ENCODE results near the gene TMEM204.

Gene TMEM204

DNA sequence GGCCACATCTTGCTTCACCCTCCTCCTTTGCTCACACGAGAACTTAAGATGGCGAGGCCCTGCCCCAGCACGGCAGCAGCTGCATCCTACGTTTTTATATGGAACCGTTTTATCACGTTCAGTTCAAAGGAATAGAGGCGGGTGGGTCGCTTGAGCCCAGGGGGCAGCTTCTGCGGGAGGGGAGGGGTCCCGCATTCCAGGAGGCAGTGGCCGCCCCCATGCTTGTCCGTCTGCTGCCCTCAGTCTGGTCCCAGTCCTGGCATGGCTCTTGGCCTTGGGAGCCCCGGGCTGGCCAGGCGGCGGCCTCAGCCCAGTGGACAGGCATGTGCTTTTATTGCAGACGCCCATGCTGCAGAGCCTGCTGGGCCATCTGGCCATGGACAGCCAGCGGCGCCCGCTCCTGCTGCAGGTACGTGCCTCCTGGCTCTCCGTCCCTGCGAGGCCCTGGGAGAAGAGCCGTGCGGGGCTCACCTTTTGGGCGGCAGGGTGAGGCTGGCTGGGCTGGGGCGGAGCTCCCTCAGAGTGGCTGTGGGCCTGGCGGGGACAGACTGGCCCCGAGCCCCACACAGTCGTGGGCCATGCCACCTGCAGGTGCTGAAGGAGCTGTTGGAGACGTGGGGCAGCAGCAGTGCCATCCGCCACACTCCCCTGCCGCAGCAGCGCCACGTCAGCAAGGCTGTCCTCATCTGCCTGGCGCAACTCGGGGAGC lies 33.6 kb upstream of the TMEM204 start:
- DNase-seq = no peak

DNA sequence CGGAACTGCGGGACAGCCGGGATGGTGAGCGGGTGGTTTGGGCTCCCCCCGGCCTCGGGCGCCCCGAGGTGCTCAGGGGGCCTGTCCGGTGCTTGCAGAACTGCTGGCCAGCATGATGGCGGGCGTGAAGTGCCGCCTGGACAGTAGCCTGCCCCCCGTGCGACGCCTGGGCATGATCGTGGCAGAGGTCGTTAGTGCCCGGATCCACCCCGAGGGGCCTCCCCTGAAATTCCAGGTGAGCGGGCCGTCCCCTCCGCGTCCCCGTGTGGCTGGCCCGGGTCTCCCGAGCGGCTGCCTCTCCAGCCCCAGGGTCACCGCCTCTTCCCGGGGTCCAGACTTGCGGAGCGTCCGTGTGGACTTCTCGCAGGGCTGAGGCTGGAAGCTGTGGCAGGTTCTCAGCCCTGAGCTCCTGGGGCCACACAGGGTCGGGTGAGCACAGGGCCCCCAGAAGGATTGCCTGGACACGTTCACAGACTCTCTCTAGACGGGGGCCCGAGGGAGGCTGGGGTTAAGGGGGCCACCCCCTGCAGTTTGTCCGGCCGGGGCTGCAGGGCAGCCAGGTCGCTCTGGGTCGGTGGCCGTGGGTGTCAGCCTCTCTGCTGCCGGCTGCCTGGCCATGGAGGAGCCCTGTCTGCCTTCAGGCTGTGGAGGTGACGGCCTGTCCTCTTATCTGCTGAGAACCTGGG lies 32.9 kb upstream of the TMEM204 start:
- DNase-seq = no peak

DNA sequence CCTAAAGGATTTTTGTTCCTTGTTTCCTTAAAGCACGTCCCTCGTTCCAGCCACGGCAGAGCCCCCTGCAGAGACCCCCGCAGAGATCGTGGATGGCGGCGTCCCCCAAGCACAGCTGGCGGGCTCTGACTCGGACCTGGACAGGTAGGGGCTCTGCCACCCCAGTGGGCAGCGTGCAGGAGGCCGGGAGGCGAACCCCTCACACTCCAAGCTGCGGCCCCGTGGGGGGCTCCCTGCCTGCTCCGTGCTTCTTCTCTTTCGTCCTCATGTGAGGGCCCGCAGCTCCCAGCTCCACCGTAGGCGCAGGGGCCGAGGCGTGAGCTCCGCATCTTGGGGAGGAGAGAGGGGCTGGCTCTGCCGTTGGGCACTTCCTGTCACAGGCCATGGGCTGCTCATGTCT lies 31.8 kb upstream of the TMEM204 start:
- no peak for DNase-seq

DNA sequence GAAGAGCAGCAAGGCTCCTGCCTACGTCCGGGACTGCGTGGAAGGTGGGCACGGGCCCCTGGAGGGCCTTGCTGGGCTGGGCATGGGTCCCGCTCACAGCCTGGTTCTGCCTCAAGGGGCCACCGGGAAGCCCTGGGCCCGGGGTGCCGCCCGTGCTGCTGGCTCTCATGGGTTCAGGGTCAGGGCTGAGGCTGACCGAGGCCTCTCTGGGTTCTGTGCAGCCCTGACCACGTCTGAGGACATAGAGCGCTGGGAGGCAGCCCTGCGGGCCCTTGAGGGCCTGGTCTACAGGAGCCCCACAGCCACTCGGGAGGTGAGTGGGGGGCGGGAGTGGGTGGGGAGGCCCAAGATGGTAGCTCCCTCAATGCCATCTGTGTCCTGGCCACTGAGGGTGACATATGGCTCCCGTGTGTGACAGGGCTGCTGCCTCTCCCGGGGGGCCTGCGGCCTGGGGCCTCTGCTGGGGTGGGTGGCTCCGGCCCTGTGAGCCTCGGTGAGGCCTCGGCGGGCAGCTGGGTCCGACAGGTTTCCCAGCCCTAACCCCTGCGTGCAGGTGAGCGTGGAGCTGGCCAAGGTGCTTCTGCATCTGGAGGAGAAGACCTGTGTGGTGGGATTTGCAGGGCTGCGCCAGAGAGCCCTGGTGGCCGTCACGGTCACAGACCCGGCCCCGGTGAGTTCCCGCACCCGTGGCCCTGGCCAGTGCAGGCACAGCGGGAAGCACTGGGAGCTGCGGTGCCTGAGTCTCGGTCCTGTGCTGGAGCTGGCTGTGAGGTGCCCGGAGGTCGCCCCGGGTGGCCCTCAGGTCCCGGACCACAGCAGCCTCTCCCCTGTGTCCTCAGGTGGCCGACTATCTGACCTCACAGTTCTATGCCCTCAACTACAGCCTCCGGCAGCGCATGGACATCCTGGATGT lies 31.1 kb upstream of the TMEM204 start:
- DNase-seq = no peak

DNA sequence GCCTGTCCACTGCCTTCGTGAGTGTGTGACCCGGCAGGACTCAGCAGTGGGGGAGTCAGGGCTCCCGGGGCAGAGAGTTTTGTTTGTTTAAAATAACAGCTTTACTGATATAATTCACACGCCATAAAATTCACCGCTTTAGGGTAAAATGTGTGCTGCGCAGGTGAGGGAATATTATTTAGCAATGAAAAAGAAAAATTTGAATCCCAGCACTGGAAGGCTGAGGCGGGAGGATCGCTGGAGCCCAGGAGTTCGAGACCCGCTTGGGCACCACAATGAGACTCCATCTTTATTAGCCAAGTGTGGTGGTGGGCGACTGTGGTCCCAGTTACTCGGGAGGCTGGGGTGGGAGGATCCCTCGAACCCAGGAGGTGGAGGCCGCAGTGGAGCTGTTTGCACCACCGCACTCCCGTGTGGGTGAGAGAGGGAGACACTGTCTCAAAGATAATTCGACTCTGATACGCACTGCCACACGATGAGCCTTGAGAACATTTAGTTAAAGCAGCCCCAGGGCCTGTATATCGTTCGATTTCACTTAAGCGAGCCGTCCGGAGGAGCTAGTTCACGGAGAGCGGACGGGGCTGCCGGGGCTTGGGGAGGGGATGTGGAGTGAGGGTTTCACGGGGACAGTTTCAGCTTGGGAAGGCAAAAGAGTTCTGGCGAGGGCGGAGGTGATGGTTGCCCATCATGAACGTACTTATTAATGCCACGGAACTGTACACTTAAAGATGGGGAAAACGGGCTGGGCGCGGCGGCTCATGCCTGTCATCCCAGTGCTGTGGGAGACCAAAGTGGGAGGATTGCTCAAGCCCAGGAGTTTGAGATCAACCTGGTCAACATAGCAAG lies 30.1 kb upstream of the TMEM204 start:
- no peak for DNase-seq

DNA sequence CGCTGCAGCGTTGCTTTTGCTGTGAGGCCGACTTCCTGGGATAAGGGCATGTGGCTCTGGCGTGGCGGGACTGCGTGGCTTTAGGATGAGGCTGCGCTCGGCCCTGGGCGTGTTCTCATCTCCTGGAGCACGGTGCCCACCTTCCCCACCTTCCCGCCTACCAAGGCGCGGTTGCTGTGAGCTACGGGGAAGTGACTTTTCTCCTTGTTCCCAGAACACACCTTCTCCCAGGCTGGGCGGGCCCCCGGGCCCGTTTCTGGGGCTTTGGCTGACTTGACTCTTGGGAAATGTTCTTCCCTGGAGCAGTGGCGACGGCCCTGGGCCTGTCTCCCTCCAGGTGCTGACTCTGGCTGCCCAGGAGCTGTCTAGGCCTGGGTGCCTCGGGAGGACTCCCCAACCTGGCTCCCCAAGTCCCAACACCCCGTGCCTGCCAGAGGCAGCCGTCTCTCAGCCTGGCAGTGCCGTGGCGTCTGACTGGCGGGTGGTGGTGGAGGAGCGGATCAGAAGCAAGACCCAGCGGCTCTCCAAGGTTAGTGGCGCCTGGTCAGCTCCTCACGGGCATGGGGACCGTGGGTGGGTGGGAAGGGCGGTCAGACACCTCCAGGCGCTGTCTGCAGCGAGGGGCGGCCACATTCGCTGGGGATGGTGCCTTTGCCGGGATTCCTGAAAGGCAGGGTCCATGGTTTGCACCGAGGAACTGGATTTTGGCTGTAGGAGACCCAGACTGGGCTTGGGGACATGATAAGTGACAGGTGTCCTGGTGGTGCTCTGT lies 28.2 kb upstream of the TMEM204 start:
- no peak for DNase-seq

DNA sequence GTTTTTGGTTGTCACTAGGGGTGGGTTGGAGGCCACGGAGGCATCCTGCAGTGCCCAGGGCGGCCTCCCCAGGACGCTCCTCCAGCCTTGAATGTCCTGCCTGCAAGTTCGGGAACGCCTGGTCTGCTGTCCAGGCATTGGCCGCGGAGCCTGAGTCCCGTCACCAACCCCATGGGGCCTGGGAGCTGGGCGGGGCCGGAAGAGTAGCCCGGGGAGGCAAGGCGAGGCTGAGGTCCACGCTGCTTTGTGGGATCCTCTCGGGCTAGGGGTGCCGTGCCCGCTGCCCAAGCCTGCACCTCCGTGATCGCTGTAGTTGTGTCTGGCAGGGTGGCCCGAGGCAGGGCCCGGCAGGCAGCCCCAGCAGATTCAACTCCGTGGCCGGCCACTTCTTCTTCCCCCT lies 27.6 kb upstream of the TMEM204 start:
- DNase-seq = no peak

DNA sequence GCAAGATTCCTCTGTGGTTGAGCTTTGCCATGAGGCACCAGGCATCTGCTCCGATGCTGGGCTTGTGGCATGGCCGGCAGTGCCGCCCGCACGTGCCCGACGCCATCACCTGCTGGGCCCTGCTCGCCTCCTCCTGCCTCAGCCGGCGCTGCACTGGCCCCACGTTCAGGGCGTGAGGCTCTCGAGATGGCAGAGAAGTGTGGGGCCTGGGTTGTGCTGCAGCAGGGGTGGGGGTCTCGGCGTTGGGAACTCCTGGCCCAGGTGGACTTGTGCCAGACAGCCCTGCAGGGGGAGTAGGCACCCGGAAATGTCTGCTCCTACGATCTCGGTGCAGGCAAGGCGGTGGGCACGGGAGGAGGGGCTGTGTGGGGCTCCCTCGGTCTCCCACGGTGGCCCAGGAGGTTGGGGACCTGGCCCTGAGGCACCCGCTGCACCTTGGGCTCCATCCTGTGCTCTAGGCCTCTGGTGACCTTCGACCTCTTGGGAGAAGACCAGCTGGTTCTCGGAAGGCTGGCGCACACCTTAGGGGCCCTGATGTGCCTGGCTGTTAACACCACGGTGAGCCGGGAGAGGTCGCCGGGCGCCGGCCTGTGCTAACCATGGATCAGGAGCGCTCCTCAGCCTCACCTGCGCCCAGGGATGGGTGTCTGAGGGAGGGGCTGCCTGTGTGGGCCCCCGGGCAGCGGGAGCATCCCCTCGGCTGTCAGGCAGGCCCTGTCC lies 26.8 kb upstream of the TMEM204 start:
- no peak for DNase-seq

DNA sequence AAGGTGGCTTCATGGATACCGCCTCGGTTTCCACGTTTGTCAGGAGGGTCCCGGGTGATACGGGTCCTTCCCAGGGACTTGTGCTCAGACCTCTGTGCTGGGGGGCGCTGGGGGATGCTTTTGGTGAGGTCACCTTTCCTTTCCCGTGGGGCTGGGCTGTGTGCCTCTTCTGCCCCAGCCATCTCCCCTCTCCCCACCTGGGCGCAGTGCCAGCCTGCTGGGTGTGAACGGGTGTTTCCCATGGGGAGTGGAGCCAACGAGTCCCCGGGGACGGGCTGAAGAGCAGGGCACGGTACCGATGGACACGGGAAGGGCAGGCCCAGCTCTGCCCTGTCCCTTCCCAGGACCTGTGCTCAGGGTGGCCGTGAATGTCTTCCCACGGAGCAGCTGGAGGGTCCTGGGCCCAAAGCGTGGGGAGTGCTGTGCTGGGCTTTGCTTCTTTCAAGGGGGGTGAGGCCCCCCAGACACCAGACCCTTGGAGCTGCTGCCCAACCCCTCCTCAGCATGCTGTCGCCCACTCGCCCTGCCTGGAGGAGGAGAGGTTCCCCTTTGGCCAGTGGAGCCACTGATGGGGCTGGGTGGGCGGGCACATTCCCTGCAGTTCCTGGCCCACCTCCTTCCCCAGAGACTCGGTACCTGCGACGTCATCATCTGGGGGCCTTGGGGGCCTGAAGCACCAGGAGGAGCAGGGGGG lies 24.8 kb upstream of the TMEM204 start:
- DNase-seq = no peak

DNA sequence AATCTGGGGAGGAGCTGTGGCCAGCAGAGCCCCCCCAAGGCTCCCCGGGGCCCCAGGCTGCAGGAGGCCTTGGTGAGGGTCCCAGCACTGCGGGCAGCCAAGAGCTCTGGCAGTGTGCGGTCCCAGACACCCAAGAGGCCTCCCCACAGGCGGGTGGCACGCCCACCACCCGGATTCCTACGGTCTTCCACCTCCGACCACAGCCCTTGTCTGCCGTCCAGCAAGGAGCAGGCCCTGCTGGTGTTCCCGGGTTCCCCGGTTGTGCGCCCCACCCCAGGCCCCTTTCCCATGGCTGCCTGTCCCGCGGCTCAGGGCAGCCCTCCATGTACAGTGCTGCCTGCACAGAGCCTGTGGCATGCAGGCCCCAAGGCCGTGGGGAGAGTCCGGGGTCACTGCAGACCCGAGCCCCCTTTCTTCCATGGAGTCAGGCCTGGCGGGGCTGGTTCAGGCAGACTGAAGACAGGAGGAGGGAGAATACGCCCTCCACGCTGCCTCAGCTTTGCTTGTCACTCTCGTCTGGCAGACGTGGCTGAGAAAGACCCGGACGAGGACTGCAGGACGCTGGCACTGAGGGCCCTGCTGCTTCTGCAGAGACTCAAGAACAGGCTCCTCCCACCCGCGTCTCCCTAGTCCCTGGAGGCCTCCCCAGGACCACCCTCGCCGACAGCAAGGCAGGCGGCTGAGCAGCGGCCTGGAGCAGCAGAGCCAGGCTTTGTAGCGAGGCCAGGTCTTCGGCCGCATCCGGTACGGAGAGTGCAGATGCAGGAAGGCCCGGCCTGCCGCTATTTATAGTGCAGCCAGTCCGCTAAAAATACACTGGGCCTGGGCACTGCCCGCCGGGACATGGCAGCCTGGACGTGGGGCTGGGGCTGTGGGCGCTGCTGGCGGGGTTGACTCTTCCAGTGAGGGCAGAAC lies 23.9 kb upstream of the TMEM204 start:
- DNase-seq = no peak

DNA sequence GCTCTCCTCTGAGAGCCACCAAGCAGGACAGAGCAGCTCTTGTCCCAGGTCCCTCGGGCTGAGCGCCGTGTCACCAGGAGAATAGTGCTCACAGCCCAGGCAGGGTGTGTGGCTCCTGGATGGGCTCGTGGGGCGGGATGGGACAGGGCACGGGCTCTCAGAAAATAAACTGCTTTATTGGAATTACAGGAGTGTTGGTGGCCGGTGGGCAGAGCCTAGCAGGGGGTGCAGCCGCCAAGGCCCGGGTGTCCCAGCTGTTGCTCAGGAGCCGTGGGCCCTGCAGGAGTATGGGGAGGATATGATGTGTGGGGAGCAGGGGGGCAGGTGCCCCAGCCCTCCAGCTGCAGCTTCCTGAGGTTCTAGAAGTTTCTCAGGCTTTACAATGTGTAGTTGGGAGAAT lies 23.2 kb upstream of the TMEM204 start:
- DNase-seq = no peak

DNA sequence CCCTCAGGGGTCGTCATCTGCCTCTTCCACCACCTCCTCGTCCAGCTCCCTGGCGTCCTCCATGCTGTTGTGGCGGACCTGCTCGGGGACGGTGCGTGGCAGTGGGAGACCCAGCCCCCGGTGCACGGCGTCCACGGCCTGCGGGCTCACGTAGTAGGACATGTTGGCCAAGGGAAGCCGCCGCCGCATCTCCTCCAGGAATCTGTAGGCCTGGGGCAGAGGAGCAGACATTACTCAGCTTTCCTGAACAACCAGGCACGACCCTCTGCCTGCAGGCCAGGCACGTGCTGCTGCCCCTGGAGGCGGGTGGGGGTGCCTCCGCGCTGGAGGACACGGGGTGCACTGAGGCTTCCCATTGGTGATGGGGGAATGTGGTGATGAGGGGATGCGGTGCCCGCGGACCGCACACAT lies 22.5 kb upstream of the TMEM204 start:
- DNase-seq = no peak

DNA sequence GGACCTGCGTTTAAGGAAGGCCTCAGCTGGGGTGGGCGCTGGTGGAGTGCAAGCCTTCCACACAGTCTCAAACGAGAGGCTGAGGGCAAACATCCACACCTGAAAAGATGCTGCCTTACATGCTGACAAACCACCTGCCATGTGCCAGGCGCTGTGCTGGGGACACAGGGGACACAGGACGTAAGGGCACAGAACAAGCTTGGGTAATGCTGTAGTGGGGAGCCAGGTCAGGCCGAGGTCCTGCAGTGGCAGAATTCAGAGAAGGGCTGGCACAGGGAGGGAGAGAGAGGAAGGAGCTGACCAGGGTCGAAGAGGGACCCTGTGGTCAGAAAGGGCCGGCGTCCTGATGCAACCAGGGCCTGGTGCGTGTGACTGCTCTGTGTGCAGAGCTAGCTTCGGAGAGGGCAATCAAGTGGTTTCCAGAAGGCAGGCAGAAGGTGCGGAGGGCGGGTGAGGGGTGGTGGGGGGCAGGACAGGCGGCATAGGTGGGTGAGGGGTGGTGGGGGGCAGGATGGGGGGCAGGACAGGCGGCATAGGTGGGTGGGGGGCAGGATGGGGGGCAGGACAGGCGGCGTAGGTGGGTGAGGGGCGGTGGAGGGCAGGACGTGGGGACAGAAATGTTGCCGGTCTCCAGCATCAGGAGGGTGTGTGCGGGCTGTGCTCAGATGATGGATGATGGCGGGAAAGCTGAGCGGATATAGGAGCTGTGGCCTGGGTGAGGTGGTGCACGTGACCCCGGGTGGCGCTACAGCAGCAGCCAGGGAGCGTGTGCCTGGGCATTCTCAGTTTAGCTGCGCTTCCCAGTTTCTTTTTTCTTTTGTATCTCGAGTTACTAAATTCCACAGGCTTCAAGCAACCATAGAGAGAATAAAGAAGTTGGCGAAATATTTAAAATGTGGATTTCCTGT lies 21.6 kb upstream of the TMEM204 start:
- DNase-seq = no peak

DNA sequence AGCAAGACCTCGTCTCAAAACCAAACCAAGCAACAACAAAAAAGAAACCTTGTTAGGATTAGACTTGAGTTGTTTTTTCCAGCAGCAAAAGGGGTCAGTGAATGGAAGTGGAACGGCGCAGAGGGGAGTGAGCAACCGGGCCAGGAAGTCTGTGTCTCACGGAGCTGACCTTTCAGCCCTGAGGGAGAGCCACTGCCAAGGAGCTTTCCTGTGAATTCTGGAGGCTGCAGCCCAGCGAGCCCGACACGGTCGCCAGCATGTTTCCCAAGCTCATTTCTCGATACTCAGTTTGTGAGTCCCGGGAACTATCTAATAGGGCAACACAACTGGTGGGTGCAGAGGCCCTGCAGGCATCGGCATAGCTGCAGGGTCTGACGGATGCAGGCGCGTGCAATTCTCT lies 20.7 kb upstream of the TMEM204 start:
- no peak for DNase-seq

DNA sequence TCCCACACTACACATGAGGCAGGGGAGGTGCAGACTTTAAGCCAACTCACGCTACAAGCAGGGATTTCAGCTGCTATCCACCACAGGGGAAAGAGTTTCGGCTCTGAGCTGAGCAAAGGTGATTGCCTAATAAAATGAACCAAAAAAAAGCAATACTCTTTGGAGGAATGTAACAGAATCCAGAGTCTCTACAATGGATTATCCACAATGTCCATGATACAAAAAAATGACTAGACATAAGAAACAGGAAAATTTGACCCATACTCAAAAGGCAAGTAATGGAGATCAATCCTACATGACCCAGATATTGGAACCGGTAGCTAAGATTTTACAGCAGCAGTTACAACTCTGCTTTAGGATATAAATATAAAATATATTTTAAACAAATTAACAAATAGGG lies 19.0 kb upstream of the TMEM204 start:
- no peak for DNase-seq

DNA sequence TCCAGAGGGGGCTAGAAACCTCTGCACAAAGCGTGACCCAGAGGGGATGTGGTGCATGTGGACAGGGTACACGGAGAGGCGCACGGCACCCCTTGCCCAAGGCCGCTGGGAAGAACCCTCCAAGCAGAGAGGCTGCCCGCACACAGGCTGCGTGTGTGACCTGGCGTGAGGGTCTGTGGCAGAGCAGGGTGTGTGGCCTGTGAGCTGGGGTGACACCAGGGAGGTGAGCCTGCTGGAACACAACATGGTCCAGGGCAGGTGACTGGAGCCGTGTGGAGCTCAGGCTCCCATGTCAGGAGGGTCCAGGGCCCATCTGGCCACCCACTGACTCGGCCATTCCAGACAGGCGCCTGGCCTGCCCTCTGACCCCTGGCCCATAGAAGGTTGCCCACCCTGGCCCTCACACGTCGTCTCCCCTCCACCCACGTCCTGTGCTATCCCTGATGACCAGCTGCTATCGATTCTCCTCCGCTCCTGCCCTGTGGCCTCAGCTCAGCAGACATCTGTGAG lies 14.8 kb upstream of the TMEM204 start:
- DNase-seq = no peak

DNA sequence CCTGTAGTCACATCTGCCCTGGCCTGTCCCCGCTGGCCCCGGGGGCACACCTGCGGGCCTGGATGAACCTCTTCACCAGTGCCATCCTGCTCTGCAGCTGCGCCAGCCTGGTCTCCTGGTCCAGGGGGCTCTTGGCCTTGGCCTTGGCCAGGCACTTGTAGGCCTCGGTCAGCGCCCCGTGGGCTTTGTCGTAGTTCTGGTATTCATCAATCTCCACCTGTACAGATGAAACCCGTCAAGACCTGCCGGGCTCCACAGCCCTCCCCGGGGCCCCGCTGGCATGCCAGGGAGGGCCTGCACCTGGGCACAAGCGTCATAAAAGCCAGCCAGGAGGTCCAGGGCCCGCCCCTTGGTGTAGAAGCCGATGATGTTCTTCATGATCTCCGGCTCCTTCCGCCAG lies 13.6 kb upstream of the TMEM204 start:
- DNase-seq = no peak

DNA sequence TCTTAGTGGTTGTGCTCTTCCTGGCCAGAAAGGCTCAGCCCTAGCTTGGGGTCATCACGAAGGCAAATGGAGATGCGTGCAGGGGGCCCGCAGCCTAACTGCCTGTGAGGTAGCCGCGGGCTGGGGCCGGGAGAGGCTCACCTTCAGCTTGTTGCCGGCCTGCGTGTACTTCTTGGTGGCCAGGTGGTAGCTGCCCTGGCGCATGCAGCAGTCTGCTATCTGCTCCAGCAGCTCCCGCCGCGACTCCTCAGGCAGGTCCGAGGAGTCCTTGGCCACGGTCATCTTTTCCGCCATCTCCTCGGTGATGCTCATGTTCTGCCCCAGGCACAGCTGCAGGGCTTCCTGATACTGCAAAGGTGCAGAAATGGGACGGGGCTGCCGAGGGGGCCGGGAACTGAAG lies 13.0 kb upstream of the TMEM204 start:
- no peak for DNase-seq
